ENCODE measurements around the gene MVB12B. TPM values are rescaled to one million over a fixed set of nuclear protein-coding genes. Genes with fewer than 3 reads are reported as not detected.
A peak's percentile ranks its signal among the peaks of the same experiment; 100 is the strongest.

Gene MVB12B
- total RNA-seq, 2 donors from 2014 or later = 5.9 to 8.7 TPM

DNA sequence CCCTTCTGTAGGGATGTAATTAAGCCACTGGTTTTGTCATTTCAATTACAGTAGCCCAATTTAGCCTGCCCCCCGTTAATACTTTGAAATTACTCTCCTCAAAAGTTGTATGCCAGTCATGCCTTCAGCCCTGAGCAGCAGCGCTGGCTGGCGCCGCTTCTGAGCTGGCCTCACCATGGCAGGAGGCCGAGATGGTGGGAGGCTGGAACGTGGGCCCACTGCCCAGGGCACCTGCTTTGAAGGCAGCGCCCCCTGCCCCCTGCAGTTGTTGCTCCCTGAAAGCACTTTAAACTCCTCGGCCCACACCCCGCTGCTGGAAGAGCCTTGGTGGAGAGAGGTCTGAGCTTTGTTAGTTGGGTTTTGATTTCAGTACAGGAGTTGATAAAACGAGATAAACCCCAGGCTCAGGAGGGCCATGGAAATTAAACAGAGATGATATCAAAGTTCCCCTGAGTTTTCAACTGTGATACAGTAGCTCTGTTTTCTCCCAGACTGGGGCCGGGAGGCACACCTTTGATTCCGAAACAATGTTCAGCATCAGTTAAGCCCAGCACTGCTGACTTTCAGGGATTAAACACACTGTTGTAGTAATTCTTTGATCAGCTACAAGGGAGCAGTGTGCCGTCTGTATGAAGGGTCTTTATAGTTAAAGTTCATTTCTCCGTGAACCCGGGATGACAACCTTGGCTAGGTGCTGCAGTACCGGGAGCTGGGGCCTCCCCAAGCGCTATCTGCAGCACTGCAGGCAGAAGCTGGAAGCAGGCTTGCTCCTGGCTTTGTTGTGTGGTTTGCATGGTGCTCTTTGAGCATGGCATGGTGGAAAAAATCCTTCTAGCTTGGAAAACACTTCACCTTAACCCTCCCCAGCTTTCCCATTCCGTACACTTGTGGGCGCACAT is 9.5 kb downstream of the MVB12B start:
- Histone ChIP-seq H3K27ac (peak overlapping the region in 1 of 2 donors; percentile 28), H3K36me3 (peaks cover 9% of the 10 kb centered on the region), H3K9me3 (no peaks in the 10 kb centered on the region), H3K4me1 (peaks cover 0 to 36% of the 10 kb centered on the region in 2 donors), H3K4me3 (peak overlapping the region in 1 of 2 donors; percentile 9), H3K27me3 (no peaks in the 10 kb centered on the region)
- DNase-seq (ENCODE audit: low spot score) = peak; percentile 51
- TF ChIP-seq, protein P1, sequence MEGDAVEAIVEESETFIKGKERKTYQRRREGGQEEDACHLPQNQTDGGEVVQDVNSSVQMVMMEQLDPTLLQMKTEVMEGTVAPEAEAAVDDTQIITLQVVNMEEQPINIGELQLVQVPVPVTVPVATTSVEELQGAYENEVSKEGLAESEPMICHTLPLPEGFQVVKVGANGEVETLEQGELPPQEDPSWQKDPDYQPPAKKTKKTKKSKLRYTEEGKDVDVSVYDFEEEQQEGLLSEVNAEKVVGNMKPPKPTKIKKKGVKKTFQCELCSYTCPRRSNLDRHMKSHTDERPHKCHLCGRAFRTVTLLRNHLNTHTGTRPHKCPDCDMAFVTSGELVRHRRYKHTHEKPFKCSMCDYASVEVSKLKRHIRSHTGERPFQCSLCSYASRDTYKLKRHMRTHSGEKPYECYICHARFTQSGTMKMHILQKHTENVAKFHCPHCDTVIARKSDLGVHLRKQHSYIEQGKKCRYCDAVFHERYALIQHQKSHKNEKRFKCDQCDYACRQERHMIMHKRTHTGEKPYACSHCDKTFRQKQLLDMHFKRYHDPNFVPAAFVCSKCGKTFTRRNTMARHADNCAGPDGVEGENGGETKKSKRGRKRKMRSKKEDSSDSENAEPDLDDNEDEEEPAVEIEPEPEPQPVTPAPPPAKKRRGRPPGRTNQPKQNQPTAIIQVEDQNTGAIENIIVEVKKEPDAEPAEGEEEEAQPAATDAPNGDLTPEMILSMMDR (IDR thresholded peaks at IDR 0.05) = no peak

DNA sequence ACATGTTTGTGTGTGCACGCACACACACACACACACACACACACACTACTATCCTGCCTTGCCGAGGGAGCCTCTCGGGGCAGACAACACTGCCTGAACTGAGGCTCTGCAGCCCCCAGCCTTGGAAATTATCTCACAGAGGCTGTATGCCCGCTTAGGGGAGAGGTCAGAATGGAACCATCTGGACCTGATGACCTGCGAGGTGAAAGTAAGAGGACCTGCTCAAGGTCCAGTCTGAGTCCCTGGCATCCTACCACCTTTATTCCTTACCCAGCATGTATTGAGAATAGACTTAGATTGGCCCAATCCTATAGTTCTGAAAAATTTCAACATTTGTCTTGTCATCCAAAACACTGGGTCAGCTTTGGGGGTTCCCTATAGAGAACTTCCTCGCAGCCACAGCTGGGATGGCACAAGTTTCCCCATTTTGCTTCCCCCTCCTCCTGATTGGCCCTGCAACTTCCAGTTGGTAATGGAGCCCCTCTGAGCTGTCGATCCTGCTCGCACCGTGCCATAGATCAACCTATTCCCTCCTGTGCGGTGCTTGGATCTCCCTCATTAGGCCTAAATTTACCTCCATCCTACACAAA is 10.2 kb downstream of the MVB12B start:
- Histone ChIP-seq H3K4me3 (no peak overlapping the region), H3K27ac (no peak overlapping the region), H3K4me1 (peaks cover 0 to 36% of the 10 kb centered on the region in 2 donors), H3K9me3 (no peaks in the 10 kb centered on the region), H3K36me3 (peaks cover 16% of the 10 kb centered on the region), H3K27me3 (no peaks in the 10 kb centered on the region)
- TF ChIP-seq, protein P1 (IDR thresholded peaks at IDR 0.05) = no peak
- DNase-seq (ENCODE audit: low spot score) = peak; percentile 50

DNA sequence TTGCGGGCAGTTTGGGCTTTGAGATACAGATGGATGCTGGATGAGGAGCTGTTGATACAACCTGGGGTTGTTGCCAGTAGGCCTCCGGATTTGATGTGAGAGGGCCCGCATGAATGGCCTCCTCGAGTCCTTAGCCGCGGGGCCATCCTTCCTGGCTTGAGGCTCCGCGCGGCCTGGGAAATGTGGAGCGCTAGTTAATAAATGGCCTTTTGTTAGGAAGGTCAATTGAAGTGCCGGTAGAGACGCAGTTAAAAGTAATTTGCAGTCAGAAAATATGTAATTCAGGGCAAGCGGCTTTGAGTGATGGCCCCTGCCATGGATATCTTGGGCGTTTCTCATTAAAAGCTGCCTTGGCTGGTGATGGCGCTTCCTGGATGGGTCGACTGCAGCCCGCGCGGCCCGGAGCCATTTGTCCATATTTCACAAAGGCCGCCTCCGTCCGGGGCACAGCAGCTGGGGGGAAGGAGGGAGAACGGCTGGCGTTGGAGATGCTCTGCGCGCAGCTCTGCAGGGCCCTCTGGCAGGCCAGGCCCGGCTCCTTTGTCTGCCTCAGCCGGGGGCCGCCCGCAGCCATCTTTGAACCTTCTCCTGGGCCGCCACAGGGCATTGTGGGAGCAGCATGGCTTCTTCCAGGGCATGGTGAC is 11.2 kb downstream of the MVB12B start:
- H3K9me3 ChIP-seq = no peaks in the 10 kb centered on the region
- peaks cover 18% of the 10 kb centered on the region for H3K36me3 ChIP-seq
- peak; percentile 47 for DNase-seq (ENCODE audit: low spot score)
- no peak overlapping the region for H3K4me3 ChIP-seq
- H3K4me1 ChIP-seq = peaks cover 0 to 29% of the 10 kb centered on the region in 2 donors
- no peak overlapping the region for H3K27ac ChIP-seq
- TF ChIP-seq, protein P1 (IDR thresholded peaks at IDR 0.05) = no peak
- H3K27me3 ChIP-seq = no peaks in the 10 kb centered on the region

DNA sequence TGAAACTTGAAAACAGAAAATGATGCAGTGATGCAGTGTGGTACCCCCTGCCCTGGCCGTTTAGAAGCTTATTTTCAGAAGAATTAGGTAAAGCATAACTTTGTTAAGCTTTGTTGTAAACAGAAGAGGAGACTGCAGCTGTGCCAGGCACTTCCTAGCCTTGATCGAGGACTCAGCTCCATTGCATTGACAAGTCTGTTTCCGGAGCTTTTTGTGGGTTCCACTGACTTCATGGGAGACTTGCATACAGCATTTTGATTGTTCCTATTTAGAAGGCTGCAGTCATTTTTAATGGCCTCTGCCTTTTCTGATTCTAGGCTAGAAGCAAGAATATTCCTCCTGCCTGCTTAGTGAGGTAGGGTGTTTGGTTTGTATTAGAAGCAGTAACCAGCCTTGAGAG is 12.3 kb downstream of the MVB12B start:
- Histone ChIP-seq H3K4me1 (peaks cover 0 to 27% of the 10 kb centered on the region in 2 donors), H3K36me3 (peaks cover 18% of the 10 kb centered on the region)
- TF ChIP-seq, protein P1 (IDR thresholded peaks at IDR 0.05) = no peak

DNA sequence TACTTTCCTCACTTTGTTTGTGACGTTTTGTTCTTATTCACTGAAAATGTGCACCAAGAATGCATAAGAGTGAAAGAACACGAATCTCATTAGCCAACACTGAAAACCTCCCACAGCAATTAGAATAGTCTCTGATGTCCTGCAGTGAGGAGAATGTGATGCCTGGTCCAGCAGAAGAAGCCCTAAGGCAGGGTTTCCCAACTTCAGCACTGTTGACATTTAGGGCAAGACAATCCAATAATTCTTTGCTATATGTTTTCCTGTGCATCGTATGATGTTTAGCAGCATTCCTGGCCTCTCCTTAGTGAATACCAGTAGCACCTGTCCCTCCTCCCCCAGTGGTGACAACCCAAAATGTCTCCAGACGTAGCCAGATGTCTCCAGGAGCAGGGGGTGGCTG is 14.8 kb downstream of the MVB12B start:
- Histone ChIP-seq H3K9me3 (no peaks in the 10 kb centered on the region), H3K27ac (no peak overlapping the region), H3K27me3 (no peaks in the 10 kb centered on the region), H3K4me3 (no peak overlapping the region), H3K36me3 (peaks cover 18% of the 10 kb centered on the region), H3K4me1 (peaks cover 0 to 3% of the 10 kb centered on the region in 2 donors)
- TF ChIP-seq, protein P1 (IDR thresholded peaks at IDR 0.05) = no peak
- no peak for DNase-seq (ENCODE audit: low spot score)

More for the DNA sequence above, 12.3 kb downstream of the MVB12B start:
- no peaks in the 10 kb centered on the region for H3K9me3 ChIP-seq
- H3K4me3 ChIP-seq = no peak overlapping the region
- H3K27ac ChIP-seq = no peak overlapping the region
- H3K27me3 ChIP-seq = no peaks in the 10 kb centered on the region
- no peak for DNase-seq (ENCODE audit: low spot score)
